Hypothalamus (tissue), 51 donors: ENCODE measurements around the gene LACTBL1.

Experiments
- DNase-seq, 51 donors: peaks; one replicate each; lab custom pipeline; 2025; lab: John Stamatoyannopoulos, UW

Gene LACTBL1

GRCh38 chr1:22978299-22978698 is 5.6 kb upstream of the LACTBL1 start:
- no peak for DNase-seq

GRCh38 chr1:22976461-22977243 is 4.0 kb upstream of the LACTBL1 start:
- DNase-seq, result peak in 36 of 51 donors; percentile 2 to 71 (median 36)

DNA sequence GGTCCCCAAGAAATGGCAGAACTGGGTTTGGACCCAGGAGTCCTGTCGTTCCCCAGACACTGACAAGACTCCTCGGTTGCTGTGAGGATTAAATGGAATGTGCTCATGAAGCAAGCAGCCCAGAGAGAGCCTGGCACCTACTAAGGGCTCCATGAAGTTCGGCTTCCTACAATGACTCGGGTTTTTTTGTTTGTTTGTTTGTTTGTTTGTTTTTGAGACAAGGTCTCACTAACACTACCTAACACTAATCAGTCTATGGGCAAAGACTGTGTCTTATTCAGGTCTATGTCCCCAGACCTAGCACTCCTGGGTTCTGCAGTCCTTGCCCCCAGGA is 3.4 kb upstream of the LACTBL1 start:
- DNase-seq, result no peak

- DNase-seq, result no peak
Observed at GRCh38 chr1:22975694-22976093, 3.0 kb upstream of the LACTBL1 start.

DNA sequence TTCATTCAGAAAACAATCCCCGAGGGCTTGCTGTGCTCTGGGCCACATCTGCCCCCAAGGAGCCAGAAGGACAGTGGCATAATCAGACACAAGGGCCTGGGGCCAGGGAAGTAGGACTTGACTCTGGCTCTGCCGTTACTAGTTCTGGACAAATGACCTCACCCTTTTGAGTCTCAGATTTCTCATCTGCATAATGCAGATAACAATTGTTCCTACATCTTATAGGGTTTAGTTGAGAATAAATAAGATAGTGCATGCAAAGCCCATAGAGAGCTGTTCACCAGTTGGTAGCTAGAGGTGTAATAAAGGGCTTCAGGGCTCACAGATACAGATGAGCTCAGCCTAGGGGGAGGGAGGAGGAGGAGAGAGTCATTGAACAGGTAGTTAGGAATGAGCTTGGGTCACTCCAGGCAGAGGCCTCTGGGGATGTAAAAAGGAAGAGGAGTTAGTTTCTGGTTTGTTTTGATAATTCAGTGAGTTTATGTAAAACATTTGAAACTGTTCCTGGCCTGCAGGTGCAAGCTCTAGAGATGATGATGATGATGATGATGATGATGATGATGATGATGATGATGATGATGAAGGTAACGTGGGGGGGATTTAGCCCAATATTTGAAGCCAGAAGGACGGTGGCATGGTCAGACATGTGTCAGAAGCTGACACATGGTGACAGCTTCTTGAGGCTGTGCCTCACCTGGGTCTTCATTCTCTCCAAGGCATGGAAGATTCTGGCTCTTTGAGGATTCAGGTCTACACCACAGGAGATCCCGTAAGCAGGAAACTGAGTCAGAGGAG is 858 bp downstream of the LACTBL1 start:
- no peak for DNase-seq

DNA sequence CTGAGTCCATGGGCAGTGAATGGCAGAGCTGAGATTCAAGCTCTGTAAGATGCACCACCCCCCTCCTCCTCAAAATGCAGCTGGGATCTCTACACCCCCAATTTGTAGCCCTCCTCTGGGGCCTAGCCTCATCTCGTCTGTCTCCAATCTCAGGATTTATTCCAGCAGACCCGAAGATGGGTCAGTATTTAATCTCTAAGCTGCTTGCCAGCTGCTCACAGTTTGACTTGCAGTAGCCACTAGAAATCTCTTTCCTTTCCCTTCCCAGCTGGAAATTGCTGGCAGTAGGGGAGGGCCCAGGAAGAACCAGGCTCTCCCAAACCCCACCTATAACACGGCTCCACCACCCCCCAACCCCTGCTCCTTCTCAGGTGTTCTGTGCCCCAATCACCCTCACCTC is 1.5 kb downstream of the LACTBL1 start:
- no peak for DNase-seq

DNA sequence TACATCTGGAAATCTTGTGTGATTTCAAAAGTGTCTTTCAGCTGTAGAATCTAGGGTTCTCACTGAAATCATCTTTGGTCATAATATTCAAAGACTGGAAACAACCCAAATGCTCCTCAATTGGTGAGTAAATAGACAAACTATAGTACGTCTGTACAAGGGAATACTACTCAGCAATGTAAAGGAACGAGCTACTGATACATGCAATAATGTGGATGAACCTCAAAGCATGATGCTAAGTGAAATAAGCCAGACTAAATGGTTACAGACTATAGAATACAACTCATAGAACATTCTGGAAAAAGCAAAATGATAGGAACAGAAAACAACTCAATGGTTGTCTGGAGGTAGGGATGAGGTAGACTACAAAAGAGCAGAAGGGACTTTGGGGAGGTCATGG is 2.6 kb downstream of the LACTBL1 start:
- no peak for DNase-seq

GRCh38 chr1:22969304-22969709 is 3.4 kb downstream of the LACTBL1 start:
- DNase-seq, result no peak

DNA sequence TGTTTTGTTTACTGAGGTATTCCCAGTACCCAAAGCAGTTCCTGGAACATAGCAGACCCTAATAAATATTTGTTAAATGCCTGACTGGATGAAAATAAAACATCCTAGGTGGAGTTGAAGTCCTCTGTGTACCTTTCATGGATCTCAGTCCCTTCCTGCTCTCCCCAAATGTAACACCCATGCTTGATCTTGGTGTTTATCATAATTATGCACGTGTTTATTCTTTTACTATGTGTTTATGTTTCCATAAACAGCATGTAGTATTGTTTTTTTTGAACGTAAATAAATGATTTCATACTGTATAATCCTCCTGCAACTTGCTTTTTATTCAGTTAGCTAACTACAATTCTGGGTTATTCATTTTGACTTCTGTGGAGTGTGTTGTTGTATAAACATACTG is 4.8 kb downstream of the LACTBL1 start:
- no peak for DNase-seq

GRCh38 chr1:22966309-22966708 is 6.4 kb downstream of the LACTBL1 start:
- no peak for DNase-seq

DNA sequence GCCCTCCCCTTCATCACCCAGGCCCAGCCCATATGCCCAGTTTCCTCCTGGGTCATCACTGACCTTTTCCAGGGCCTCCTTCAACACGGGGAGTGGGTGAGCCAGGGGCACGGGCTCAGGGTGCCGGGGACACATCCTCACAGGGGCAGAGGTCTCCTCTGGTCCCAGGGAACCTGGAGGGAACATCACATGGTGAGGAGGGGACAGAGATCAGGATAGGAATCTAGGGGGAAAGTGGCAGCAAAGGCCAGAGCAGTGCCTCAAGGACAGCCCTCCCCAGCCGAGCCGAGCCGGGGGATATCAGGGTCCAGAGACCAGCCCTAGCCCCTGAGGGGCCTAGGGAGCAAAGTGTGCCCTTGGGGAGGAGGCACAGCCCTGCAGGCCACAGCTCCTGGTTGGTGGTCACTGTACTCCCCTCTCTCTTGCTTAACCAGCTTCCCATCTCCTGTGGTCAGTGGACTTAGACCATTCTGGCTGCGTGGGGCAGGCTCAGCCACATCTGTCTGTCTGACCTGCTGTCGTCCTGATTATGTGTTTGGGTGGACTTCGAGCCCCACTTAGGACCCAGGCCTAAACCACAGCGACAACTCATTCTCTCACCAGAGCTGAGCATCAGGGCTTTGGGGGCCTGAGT is 9.5 kb downstream of the LACTBL1 start:
- DNase-seq, result no peak

DNA sequence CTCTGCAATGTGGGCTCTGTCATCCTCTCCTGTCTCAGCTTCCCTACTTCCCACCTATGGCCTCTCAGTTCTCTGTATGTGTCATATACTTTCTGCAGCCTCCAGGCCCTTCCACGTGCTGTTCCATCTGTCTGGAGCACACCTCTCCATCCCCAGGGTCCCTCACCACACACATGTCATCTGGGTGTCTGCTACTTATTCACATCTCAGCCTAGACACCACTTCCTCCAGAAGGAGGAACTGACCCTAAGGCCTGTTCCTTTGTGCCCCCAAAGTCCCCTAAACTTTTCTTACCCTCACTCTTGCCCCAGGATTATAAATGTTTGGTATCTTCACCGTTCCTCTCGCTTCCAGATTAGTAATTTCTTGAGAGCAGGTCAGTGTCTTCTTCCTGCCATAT is 10.1 kb downstream of the LACTBL1 start:
- no peak for DNase-seq

DNA sequence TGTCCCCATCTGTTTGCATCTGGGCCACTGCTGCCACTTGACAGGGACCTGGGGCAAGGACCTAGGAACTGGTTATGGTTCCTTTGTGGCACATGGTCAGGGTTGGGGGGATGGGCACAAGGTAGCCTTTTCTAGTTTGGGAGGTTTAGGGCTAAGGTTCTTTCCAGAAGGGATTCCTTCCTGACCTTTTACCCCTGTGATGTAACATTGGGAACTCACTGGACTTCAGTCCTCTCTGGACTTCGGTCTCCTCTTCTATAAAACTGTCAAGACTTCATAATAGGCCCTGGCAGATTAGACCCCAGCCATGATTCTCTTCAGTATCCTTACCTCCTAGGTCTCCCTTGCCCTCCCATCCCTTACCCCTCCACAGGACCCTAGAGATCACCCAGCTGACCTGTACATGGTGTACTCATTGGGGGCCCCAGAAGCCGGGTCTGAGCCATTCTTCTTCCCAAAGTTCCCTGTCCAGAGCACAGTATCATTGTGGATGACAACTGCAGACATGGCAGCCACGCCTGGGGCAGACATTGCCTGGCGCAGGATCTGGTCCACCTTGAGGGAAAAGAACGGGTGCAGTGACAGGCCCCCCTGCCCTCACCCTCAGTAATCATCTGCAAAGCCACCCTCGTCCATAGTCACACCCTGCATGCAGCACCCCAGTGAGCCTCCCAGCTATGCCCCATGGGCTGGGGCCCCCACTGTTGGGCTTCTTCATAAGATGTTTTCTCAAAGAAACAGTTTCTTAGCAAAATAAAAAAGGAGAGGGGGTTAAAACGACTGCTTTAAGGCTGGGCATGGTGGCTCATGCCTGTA is 12.9 kb downstream of the LACTBL1 start:
- DNase-seq, result no peak

DNA sequence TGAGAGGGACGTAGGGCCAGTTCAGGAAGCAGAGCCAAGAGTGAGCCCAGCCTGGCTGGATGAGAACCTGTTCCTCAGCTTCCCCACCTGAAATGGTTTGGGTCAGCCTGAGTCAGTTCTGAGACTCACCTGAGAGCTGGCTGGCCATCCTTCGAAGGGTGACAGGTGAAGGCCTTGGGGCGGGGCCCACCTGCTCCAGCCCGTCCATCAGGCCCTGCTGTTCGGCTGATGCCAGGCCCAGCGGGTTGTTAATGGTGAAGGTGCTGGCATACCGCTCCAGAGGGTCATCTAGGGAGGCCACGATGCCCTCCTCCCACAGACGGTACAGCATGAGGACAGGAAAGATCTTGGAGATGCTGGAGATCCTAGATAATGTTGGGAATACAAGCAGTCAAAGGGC is 14.1 kb downstream of the LACTBL1 start:
- no peak for DNase-seq

- DNase-seq, result no peak
Observed at GRCh38 chr1:22957066-22957465, 15.6 kb downstream of the LACTBL1 start.

- DNase-seq, result no peak
Observed at GRCh38 chr1:22955146-22955545, 17.5 kb downstream of the LACTBL1 start.

- DNase-seq, result no peak
Observed at GRCh38 chr1:22953740-22954141, 18.9 kb downstream of the LACTBL1 start.

- DNase-seq, result no peak
Observed at GRCh38 chr1:22953057-22953739, 19.5 kb downstream of the LACTBL1 start.

DNA sequence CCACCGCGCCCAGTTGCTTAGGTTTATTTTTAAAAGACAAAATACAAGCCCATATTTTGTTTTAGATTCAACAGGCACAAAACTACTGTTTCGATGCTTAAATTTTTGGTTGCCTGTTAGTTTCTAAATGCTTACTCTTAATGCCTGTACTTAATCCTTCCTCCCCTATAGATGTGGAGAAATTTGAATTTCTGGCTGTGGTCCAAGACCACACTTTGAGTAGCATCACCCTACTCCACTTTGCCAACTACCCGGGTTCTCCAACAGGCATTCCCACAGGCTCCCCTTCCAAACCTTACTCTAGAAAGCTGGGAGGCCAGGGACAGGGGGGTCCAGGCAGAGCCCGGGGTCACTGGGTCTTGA is 20.0 kb downstream of the LACTBL1 start:
- DNase-seq, result no peak

GRCh38 chr1:22951796-22952195 is 20.9 kb downstream of the LACTBL1 start:
- no peak for DNase-seq
